HG02981 (cell line): ENCODE measurements around the gene KCNMA1.

Experiments
- ATAC-seq: cut with Tn5 transposase; IDR thresholded peaks from one replicate; pipeline ENCODE4 v1.9.1; 2021; ENCODE audit warnings: mild to moderate bottlenecking, moderate library complexity; ENCODE audit not compliant: unreplicated experiment

Gene KCNMA1

GRCh38 chr10:77176232-77176631 is 461.4 kb downstream of the KCNMA1 start:
- ATAC-seq = no peak

GRCh38 chr10:77175631-77176222 is 461.9 kb downstream of the KCNMA1 start:
- no peak for ATAC-seq

GRCh38 chr10:77173615-77174461 is 463.8 kb downstream of the KCNMA1 start:
- peak; percentile 71 for ATAC-seq

GRCh38 chr10:77172086-77172485 is 465.5 kb downstream of the KCNMA1 start:
- no peak for ATAC-seq

- ATAC-seq = no peak
Observed at GRCh38 chr10:77168861-77169260, 468.7 kb downstream of the KCNMA1 start.

GRCh38 chr10:77168161-77168560 is 469.4 kb downstream of the KCNMA1 start:
- ATAC-seq = no peak

- ATAC-seq = no peak
Observed at GRCh38 chr10:77165445-77166208, 472.0 kb downstream of the KCNMA1 start.

- ATAC-seq = no peak
Observed at GRCh38 chr10:77164616-77165311, 472.8 kb downstream of the KCNMA1 start.

GRCh38 chr10:77163670-77164348 is 473.8 kb downstream of the KCNMA1 start:
- no peak for ATAC-seq

- ATAC-seq = no peak
Observed at GRCh38 chr10:77162697-77163096, 474.9 kb downstream of the KCNMA1 start.

- no peak for ATAC-seq
Observed at GRCh38 chr10:77160679-77161078, 476.9 kb downstream of the KCNMA1 start.

GRCh38 chr10:77159538-77160110 is 478.0 kb downstream of the KCNMA1 start:
- no peak for ATAC-seq

- no peak for ATAC-seq
Observed at GRCh38 chr10:77158666-77159065, 478.9 kb downstream of the KCNMA1 start.

- ATAC-seq = no peak
Observed at GRCh38 chr10:77157248-77158019, 480.2 kb downstream of the KCNMA1 start.

GRCh38 chr10:77156406-77156879 is 481.2 kb downstream of the KCNMA1 start:
- ATAC-seq = no peak

GRCh38 chr10:77152256-77152655 is 485.4 kb downstream of the KCNMA1 start:
- no peak for ATAC-seq

GRCh38 chr10:77151408-77151807 is 486.2 kb downstream of the KCNMA1 start:
- no peak for ATAC-seq

- no peak for ATAC-seq
Observed at GRCh38 chr10:77149706-77150105, 487.9 kb downstream of the KCNMA1 start.

- ATAC-seq = no peak
Observed at GRCh38 chr10:77149001-77149400, 488.6 kb downstream of the KCNMA1 start.
